Epithelial cell of proximal tubule (primary cell): ENCODE data around the gene VAV3. TPM values are rescaled to one million over a fixed set of nuclear protein-coding genes. Genes with fewer than 3 reads are reported as not detected.
A peak's percentile ranks its signal among the peaks of the same experiment; 100 is the strongest.

Experiments used
- DNase-seq: peaks from one replicate; pipeline ENCODE4 v3.0.0-alpha.2; 2011; ENCODE audit warnings: low read depth
- H3K4me3 ChIP-seq: 2 replicates; pipeline ENCODE4 v1.5.1; 2011; ENCODE audit warnings: low read depth, mild to moderate bottlenecking, low read length
- CTCF ChIP-seq: conservative IDR thresholded peaks from 2 replicates; pipeline ENCODE4 v1.5.1; 2012; ENCODE audit warnings: low read depth, mild to moderate bottlenecking, low read length
- total RNA-seq: library from RNA; depleted of rRNA; stranded (reverse); fragments of >200 nt; gene quantifications from 2 replicates; pipeline ENCODE4 v1.2.3, GENCODE V29; 2015

VAV3 gene
- total RNA-seq, 1 donor from 2014 or later = 9.7 TPM

- H3K4me3 ChIP-seq = no peak overlapping the region
- no peak for DNase-seq
- TF ChIP-seq CTCF = no peak
Observed at GRCh38 chr1:107879346-107879745, 85.6 kb downstream of the VAV3 start.

GRCh38 chr1:107877745-107878144 lies 87.2 kb downstream of the VAV3 start:
- no peak overlapping the region for H3K4me3 ChIP-seq
- TF ChIP-seq CTCF = no peak
- DNase-seq = no peak

- H3K4me3 ChIP-seq = no peak overlapping the region
- peak; percentile 69 for DNase-seq
- TF ChIP-seq CTCF = no peak
Observed at GRCh38 chr1:107877092-107877491, 87.9 kb downstream of the VAV3 start.

GRCh38 chr1:107875689-107876088 lies 89.3 kb downstream of the VAV3 start:
- no peak for TF ChIP-seq CTCF
- DNase-seq = no peak
- H3K4me3 ChIP-seq = no peak overlapping the region

GRCh38 chr1:107874221-107874620 lies 90.8 kb downstream of the VAV3 start:
- H3K4me3 ChIP-seq = no peak overlapping the region
- no peak for DNase-seq
- no peak for TF ChIP-seq CTCF

GRCh38 chr1:107871687-107872395 lies 93.1 kb downstream of the VAV3 start:
- no peak overlapping the region for H3K4me3 ChIP-seq
- no peak for DNase-seq
- TF ChIP-seq CTCF = no peak

- no peak for TF ChIP-seq CTCF
- H3K4me3 ChIP-seq = no peak overlapping the region
- no peak for DNase-seq
Observed at GRCh38 chr1:107871259-107871658, 93.7 kb downstream of the VAV3 start.
